Measurements from ENCODE around the gene PURB. TPM values are rescaled to one million over a fixed set of nuclear protein-coding genes. Genes with fewer than 3 reads are reported as not detected.

Gene PURB
- polyA plus RNA-seq, 3 donors, result 3.0 to 13.0 (median 3.0) TPM

DNA sequence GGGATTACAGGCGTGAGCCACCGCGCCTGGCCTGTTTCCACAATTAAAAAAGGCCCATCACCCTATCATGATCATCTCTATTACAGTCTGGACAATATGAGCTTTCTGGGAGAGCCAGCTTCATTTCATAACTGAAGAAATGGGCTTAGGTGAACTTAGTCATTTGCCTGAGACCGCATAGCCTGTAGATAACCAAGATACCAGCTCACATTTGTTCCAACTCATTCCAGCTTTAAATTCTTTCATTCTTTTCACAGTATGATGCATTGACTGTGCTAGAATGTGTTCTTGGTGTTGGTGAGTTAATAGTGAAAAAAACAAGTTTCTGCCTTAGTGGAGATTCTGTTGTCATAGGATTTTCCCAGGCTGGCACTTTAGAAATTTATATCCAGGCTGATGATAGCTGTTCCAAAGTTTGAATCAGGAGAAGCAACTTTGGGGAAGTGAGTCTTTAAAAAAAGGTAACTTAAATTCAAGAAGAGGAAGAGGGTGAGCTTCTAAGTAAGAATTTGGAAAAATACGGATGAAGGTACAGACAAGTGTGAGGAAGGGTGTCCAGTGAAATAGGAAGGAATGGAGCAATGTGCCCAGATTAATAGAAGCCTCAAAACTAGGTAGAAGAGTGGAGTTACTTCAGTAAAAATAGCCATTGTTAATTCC lies 35.3 kb downstream of the PURB start:
- no peak overlapping the region for H3K9ac ChIP-seq (ENCODE audit: insufficient read depth, low read length, poor library complexity, severe bottlenecking)
- TF ChIP-seq, protein P1, sequence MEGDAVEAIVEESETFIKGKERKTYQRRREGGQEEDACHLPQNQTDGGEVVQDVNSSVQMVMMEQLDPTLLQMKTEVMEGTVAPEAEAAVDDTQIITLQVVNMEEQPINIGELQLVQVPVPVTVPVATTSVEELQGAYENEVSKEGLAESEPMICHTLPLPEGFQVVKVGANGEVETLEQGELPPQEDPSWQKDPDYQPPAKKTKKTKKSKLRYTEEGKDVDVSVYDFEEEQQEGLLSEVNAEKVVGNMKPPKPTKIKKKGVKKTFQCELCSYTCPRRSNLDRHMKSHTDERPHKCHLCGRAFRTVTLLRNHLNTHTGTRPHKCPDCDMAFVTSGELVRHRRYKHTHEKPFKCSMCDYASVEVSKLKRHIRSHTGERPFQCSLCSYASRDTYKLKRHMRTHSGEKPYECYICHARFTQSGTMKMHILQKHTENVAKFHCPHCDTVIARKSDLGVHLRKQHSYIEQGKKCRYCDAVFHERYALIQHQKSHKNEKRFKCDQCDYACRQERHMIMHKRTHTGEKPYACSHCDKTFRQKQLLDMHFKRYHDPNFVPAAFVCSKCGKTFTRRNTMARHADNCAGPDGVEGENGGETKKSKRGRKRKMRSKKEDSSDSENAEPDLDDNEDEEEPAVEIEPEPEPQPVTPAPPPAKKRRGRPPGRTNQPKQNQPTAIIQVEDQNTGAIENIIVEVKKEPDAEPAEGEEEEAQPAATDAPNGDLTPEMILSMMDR (IDR thresholded peaks at IDR 0.05), result no peak
- no peaks in the 10 kb centered on the region for H3K36me3 Mint-ChIP-seq
- intact Hi-C loops (cut with micrococcal nuclease), result loop anchor here (5.0 to 10.0 kb wide), 8 partner anchors 37 to 805 kb away; partner anchors contain the start of genes DBNL (in 1 of the 2), PPIA (in 1 of the 2), PURB (in 1 of the 2) and TMED4 (in 1 of the 2)
- H4K20me1 ChIP-seq (ENCODE audit: insufficient read depth, low read length), result peaks cover 23% of the 10 kb centered on the region
- H3K79me2 ChIP-seq (ENCODE audit: insufficient read depth, low read length), result peaks cover 32% of the 10 kb centered on the region
- no peak overlapping the region for H3K4me2 ChIP-seq (replicated peaks; ENCODE audit: extremely low read depth, low read length, poor library complexity, severe bottlenecking)
- H3K4me3 Mint-ChIP-seq, result no peak overlapping the region
- no peaks in the 10 kb centered on the region for H3K9me3 Mint-ChIP-seq
- H3K36me3 ChIP-seq (replicated peaks in 1 of 2; ENCODE audit: control insufficient read depth in 1 of 2, insufficient read depth in 2 of 2, low read length in 2 of 2), result no peaks in the 10 kb centered on the region
- no peaks in the 10 kb centered on the region for H3K27me3 ChIP-seq (ENCODE audit: control insufficient read depth in 2 of 2, insufficient read depth in 2 of 2, low read length in 2 of 2)
- DNase-seq, result peak in 1 of 3 donors; percentile 27
- peak overlapping the region in 1 of 2 donors; percentile 32 for H3K27ac ChIP-seq (ENCODE audit: low read depth in 1 of 2, low read length in 2 of 2)
- H3K4me1 Mint-ChIP-seq, result peaks cover 35% of the 10 kb centered on the region
- no peak overlapping the region for H3K4me3 ChIP-seq (replicated peaks in 1 of 3; ENCODE audit: low read depth in 2 of 3, low read length in 3 of 3)
- WGBS (ENCODE audit: insufficient coverage), result 0% methylated on average over 1 of the region's 5 CpGs
- no peaks in the 10 kb centered on the region for H3K27me3 Mint-ChIP-seq (ENCODE audit: low read depth in 3 of 3)
- H2AFZ ChIP-seq (ENCODE audit: insufficient read depth, low read depth, low read length, poor library complexity, severe bottlenecking), result no peak overlapping the region
- H3K4me1 ChIP-seq (ENCODE audit: control insufficient read depth in 1 of 2, insufficient read depth in 2 of 2, low read length in 2 of 2), result peaks cover 28 to 41% of the 10 kb centered on the region in 2 donors
- no peaks in the 10 kb centered on the region for H3K9me3 ChIP-seq (replicated peaks in 1 of 2; ENCODE audit: control insufficient read depth in 1 of 2, insufficient read depth in 1 of 2, low read length in 2 of 2)
- peak overlapping the region in 4 of 7 donors; percentile 9 to 79 (median 64) for H3K27ac Mint-ChIP-seq

DNA sequence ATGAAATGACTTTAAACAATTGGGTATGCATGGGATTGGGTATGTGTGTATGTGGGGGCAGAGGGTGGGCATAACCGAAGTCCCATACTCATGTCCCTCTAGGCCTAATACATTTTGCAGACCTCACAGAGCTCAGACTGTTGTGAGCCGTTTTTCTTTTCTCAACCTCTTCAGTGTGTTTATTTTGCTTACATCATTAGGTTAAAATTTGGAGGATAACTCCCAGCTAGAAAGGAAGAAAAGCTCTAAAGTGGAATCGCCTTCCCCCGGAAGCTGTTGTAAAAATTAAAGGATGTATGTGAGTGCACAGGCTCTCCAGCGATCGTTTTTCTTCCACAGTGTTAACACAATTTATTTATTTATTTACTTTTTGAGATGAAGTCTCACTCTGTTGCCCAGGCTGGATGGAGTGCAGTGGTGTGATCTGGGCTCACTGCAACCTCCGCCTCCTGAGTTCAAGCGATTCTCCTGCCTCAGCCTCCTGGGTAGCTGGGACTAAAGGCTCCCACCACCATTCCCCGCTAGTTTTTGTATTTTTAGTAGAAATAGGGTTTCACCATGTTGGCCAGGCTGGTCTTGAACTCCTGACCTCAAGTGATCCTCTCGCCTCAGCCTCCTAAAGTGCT lies 36.0 kb downstream of the PURB start:
- H3K4me3 ChIP-seq (replicated peaks in 1 of 3; ENCODE audit: low read depth in 2 of 3, low read length in 3 of 3), result peak overlapping the region in 1 of 3 experiments; percentile 89
- H3K4me3 Mint-ChIP-seq, result peak overlapping the region; percentile 15 to 91
- peaks cover 41% of the 10 kb centered on the region for H3K4me1 Mint-ChIP-seq
- no CpG with 5 or more reads among the region's 10 CpGs for WGBS (ENCODE audit: insufficient coverage)
- peaks cover 30 to 47% of the 10 kb centered on the region in 2 donors for H3K4me1 ChIP-seq (ENCODE audit: control insufficient read depth in 1 of 2, insufficient read depth in 2 of 2, low read length in 2 of 2)
- intact Hi-C loops (cut with micrococcal nuclease), result loop anchor here (5.0 to 10.0 kb wide), 7 partner anchors 38 to 805 kb away; partner anchors contain the start of genes DBNL (in 1 of the 2), PPIA (in 1 of the 2), PURB (in 1 of the 2) and TMED4 (in 1 of the 2)
- no peaks in the 10 kb centered on the region for H3K36me3 Mint-ChIP-seq
- peaks cover 27% of the 10 kb centered on the region for H4K20me1 ChIP-seq (ENCODE audit: insufficient read depth, low read length)
- no peaks in the 10 kb centered on the region for H3K27me3 ChIP-seq (ENCODE audit: control insufficient read depth in 2 of 2, insufficient read depth in 2 of 2, low read length in 2 of 2)
- H3K27me3 Mint-ChIP-seq (ENCODE audit: low read depth in 3 of 3), result no peaks in the 10 kb centered on the region
- TF ChIP-seq, protein P1 (IDR thresholded peaks at IDR 0.05), result no peak
- H2AFZ ChIP-seq (ENCODE audit: insufficient read depth, low read depth, low read length, poor library complexity, severe bottlenecking), result no peak overlapping the region
- no peaks in the 10 kb centered on the region for H3K36me3 ChIP-seq (replicated peaks in 1 of 2; ENCODE audit: control insufficient read depth in 1 of 2, insufficient read depth in 2 of 2, low read length in 2 of 2)
- peaks cover 38% of the 10 kb centered on the region for H3K79me2 ChIP-seq (ENCODE audit: insufficient read depth, low read length)
- no peak for DNase-seq
- peak overlapping the region; percentile 9 to 98 (median 85) for H3K27ac Mint-ChIP-seq
- H3K27ac ChIP-seq (ENCODE audit: low read depth in 1 of 2, low read length in 2 of 2), result no peak overlapping the region
- H3K9me3 ChIP-seq (replicated peaks in 1 of 2; ENCODE audit: control insufficient read depth in 1 of 2, insufficient read depth in 1 of 2, low read length in 2 of 2), result no peaks in the 10 kb centered on the region
- no peak overlapping the region for H3K9ac ChIP-seq (ENCODE audit: insufficient read depth, low read length, poor library complexity, severe bottlenecking)
- H3K4me2 ChIP-seq (replicated peaks; ENCODE audit: extremely low read depth, low read length, poor library complexity, severe bottlenecking), result peak overlapping the region; percentile 77
- no peaks in the 10 kb centered on the region for H3K9me3 Mint-ChIP-seq

All from CD14-positive monocyte (primary cell).